Measurements from ENCODE around the gene ANXA11.

Gene ANXA11

DNA sequence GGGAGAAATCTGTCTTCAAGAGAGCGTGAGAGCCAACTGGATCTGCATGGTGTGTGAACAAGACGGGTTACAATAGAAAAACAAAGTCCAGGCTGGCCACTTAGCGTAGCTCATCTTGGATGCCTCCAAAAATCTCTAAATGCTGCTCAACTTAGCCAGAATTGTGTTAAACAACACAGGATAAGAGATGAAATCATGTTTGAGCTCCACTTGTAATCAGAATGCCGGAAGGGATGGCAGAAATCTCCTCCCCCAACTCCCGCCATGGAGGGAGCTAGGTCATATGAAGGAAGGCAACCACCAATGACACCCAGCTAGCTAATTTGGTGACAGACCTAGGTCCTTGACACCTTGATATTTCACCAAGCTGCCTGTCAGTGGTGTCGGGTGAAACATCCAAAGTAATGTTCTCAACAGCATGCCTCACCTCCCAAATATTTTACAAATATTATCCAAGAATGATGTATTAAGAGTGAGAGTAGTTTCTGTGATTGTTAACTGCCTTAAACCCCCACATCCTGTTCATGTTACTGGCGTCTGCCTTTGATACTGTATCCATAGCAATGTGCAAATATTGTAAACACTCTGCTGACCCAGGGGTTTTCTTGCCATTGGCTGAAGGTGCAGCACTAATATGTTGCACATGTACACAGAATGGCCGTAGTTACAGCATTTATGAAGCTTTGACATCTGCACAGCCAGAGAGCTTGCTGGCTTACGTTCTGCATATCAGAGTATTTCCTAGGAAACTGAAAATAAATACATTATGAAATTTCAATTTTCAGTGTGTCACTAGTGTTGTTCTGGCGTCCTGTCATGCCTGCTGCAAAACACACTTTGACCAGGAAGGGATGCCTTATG is 101.0 kb downstream of the ANXA11 start:
- no peak for DNase-seq (ENCODE audit: low read depth in 2 of 2)

Measured in stimulated activated CD8-positive, alpha-beta memory T cell treated with anti-CD3 and anti-CD28 coated beads, Interleukin-2, amount 100 ng/mL, for 1 hour (primary cell).